NCI-H2227 (cell line): Measurements from ENCODE around the gene TNS2.
"Not testable (repeated sequence)": the region's sequence is repeated elsewhere in the genome, so short reads cannot be mapped to it uniquely, and the experiment has no call there.

Experiments used
- DNase-seq: peaks from one replicate; lab custom pipeline; 2025; ENCODE audit not compliant: unreplicated experiment; lab: John Stamatoyannopoulos, UW

The TNS2 gene

DNA sequence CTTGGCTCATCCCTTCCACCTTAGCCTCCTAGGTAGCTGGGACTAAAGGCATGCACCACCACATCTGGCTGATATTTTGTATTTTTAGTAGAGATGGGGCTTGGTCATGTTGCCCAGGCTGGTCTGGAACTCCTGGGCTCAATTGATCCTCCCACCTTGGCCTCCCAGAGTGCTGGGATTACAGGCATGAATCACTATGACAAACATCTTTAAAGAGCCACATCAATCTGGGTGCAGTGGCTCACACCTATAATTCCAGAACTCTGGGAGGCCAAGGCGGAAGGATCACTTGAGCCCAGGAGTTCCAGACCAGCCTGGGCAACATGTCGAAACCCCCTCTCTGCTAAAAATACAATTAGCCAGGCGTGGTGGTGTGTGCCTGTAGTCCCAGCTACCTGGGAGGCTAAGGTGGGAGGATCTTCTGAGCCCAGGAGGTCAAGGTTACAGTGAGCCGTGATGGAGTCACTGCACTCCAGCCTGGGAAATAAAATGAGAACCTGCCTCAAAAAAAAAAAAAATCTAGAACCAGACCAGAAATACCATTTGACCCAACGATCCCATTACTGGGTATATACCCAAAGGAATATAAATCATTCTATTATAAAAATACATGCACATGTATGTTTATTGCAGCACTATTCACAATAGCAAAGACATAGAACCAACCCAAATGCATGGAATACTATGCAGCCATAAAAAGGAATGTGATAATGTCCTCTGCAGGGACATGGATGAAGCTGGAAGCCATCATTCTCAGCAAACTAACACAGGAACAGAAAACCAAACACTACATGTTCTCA, 45.1 kb downstream of the TNS2 start:
- DNase-seq: not testable (repeated sequence)

DNA sequence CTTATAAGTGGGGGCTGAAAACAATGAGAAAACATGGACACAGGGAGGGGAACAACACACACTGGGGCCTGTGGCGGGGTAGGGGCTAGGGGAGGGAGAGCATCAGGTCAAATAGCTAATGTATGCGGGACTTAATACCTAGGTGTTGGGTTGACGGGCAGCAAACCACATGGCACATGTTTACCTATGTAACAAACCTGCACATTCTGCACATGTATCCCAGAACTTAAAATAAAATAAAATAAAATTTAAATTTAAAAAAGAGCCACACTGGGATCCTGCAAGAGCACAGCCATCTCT, 45.7 kb downstream of the TNS2 start:
- not testable (repeated sequence) for DNase-seq

DNA sequence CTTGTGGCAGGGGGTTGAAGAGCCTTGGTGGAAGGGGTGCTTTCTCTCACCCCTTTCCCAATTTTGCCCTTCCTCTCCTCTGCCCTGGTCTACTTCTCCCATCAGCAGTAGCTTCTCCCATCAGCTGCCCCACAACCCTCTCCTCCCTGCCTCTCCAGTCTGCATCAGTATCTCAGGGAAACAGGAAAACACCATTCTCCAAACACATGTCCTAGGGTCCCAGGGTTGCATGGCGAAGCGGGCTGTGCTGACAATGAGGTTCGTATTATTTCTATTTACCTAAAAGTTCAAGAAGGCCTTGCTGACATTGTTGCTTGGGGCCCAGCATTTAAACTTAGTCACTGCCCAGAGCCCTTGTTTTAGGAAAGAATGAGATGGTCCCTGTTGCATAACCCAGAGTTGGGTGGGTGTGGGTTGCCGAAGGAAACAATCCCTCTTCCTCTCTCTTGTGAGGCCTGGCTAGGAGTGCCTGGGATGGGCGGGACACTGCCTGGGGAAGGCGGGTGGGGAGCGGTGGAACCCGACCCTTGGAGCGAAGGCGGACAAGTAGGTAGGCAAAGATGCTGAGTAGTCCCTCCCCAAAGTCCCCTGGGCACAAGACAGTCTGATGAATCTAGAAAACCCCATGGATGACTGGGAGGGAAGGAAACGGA, 46.4 kb downstream of the TNS2 start:
- peak; percentile 20 for DNase-seq

DNA sequence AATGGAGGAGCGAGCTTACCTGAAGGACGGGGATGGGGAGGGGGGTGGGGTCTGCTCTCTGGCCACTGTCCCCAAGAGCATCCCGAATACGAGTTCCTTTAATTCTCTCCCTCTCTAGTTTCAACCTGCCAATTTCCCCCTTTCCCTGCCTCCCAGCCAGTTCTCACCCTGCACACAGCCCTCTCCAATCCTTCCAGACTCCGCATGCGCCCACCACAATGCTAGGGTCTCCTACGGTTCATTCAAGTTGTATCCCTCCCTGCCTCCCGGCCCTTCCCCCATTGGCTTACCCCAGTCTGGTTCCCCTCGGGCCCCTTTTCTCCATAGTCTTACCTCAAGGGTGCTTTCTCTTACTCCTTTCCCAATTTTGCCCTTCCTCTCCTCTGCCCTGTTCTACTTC, 46.9 kb downstream of the TNS2 start:
- DNase-seq: no peak

DNA sequence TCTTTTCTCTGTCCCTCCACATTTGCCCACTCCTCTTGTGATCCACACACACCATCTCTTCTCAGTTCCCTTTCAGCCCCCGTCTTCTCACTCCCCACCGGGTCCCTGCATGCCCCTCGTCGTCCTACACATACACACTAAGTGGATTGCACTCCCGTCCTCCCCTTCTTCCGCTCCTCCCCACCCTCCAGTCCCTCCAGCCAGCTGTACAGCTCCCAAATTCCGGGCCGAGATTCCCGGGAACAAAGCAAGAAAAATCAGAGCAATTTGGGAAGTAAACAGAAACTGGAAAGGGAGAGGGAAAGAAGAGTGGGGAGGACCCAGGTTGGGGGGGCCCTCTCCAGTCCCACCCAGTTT, 47.3 kb downstream of the TNS2 start:
- DNase-seq: peak; percentile 16

DNA sequence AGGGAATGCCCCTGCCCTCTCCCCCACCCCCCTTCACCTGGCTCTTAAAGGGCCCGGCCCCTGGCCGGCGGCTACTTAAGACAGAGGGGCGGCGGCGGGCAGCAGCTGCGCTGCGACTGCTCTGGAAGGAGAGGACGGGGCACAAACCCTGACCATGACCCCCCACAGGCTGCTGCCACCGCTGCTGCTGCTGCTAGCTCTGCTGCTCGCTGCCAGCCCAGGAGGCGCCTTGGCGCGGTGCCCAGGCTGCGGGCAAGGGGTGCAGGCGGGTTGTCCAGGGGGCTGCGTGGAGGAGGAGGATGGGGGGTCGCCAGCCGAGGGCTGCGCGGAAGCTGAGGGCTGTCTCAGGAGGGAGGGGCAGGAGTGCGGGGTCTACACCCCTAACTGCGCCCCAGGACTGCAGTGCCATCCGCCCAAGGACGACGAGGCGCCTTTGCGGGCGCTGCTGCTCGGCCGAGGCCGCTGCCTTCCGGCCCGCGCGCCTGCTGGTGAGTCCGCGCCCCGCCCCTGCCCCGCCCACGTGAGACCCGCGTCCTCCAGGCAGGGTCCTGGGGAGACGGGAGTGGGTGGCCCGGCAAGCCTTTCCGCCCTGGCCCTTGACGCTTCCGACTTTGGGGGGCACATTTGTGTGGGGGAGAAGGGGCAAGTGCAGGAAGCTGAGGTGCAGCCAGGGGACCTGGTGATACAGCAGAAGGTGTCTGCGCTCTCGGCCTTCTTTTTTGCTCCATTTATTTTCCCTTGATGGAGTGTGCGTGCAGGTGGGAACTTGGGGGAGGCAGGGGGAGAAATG, 47.9 kb downstream of the TNS2 start, which contains the start of gene IGFBP6:
Gene IGFBP6 (plus strand): TSS at position 104 of the 790 bp plus-strand sequence. CDS start 51 bp downstream, at position 155.
- DNase-seq: peak; percentile 56

DNA sequence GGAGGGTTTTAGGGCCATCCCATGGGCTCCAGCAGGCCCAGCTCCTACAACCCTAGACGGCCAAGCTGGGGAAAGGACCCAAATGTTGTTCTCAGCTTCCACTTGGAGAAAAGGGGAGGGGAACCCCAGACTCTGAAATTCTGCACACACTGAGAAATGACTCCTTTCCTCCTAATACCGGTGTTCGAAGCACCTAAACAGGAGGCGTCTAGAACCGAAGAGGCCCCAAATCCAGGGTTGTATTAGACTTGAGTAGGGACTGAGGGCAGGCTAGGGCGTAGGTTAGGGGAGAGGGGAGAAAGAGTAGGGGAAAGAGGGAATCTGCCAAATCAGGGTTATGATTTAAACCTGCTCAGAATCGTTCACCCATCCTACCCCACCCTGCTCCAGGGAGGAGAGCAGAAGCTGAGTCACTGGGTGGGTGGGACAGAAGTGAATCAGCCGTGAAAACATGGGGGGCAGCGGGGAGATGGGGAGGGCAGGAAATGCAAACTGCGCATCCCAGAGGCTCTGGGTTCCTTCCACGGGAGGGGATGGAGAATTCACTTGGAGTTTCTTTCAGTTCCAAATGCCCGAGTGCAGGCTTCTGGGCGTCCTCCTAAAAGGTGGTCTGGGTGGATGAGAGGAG, 48.6 kb downstream of the TNS2 start:
- no peak for DNase-seq

DNA sequence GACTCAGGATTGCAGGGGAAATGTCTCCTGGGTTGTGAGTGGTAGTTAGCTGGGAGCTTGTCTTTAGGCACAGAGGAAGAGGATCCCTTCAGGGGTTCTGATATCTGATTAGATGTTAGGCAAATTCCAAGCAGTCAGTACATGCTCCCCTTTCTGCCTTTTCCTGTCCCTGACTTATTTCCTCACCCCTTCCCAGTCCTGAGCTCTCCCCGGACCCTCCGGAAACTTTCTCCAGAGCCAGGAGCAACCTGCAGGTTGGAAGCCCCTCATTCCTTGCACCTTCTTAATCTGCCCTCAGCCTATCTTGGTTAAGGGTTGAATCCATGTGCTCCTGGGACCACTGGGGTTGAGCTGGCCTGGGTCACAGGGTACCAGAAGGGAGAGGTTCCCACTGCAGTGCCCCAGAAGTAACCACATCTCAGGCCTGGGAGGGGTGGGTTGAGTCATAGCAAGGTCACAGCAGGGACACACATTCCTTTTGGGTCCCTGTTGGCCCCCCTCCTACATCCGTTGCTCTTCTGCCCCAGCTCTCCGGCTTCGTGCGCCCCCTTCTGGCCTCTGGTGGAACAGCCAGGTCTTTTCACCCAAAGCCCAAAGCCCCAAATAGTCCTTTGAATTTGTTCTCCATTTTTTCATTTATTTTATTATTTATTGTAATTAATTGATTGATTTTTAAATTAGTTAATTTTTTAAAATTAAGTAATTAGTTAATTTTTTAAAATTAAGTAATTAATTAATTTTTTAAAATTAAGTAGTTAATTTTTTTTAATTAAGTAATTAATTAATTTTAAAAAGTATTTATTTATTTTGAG, 49.4 kb downstream of the TNS2 start:
- peak; percentile 73 for DNase-seq

DNA sequence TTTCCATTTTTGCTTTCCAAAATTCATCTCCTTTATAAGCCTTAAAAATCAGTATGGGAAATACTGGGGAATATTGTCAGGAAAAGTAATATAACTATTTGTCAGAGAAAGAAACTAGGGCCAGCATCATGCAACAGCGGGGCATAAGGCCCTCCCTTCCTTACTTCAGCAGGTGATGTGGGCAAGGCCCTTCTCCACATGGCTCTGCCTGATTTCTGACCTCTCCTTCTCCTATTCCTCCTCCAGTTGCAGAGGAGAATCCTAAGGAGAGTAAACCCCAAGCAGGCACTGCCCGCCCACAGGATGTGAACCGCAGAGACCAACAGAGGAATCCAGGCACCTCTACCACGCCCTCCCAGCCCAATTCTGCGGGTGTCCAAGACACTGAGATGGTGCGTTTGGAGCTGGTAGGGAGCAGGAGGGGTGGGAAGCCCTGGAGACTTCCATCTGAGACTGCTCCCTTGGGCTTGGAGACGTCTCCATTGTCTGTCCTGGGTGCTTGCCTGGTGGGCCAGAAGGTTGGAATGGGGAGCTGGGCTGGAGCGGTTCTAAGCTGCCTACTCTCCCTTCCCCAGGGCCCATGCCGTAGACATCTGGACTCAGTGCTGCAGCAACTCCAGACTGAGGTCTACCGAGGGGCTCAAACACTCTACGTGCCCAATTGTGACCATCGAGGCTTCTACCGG, 50.7 kb downstream of the TNS2 start:
- no peak for DNase-seq

DNA sequence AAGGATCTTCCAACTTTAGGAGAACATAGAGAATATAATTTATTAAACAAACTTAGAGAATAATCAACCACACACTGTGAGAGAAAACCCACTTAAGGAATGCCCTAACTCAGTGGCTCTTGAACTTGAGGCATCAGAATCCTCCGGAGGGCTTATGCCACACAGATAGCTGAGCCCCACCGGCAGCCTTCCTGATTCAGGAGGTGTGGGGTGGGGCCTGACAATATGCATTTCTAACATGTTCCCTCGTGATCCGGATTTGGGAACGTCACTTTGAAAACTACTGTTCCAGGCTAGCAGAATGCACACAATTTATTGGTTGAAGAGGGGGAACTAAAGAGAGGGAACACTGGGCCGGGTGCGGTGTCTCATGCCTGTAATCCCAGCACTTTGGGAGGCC, 51.4 kb downstream of the TNS2 start:
- no peak for DNase-seq

DNA sequence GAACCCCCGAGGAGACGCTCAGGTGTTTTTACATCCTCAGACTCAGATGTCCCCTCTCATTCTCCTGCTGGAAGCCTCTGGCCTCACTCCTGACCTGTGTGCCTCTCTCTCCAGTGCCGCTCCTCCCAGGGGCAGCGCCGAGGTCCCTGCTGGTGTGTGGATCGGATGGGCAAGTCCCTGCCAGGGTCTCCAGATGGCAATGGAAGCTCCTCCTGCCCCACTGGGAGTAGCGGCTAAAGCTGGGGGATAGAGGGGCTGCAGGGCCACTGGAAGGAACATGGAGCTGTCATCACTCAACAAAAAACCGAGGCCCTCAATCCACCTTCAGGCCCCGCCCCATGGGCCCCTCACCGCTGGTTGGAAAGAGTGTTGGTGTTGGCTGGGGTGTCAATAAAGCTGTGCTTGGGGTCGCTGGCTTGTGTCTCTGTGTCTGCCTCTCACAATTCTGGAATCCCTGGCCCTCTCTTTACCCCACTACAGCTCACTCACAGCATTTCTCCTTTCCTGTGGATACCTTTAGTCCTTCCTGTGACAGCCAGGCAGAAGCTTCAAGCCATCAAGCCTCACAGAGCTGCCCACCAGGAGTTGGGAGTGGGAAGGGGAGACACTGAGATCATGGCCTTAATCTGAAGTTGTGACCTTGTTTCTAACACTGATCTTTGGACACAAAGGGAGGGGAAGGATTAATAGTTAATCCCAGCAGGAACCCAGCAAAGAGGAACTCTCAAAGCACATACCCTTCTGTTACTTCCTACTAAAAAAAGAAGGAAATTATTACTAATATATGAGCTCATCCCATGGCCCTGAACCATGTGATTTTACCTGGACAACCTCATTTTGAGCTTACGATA, 52.3 kb downstream of the TNS2 start:
- DNase-seq: no peak

DNA sequence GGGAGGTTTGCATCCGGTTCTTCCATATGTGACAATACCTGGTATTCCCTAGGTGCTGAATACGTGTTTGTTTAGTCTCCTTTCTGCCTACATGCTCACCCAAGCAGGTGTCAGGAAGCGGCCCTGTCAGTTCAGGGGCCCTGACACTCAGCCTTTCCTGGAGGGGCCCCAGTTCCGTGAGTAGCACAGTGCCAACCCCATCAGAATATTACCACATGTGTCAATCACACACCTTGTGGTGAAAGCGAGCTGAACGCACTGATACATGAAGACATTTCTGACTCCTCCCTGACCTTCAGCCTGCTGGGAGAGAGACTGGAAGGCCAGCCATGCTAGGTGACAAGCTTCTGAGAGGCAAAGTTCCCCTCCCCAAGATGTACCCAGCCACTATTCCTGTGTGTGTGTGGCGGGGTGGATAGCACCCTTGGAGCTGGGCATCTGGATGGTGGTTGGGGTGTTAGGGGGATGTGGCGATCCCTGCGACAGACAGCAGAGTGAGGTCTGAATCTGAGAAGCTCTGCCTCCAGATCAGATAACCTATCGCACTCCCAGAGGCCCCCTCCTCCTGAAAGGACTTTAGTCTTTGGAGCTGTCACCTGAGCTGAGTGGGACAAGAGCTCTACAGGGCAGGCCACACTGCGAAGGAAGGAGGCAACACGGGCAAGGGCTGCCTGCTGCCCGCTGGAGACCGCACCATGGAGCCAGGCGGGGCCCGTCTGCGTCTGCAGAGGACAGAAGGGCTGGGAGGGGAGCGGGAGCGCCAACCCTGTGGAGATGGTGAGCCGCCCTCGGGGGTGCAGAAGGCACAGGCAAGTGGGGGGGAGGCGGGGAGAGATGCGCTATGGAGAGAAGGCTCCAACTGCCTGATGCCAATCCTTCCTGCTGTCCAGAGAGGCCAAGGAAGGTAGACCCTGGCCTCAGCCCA, 53.3 kb downstream of the TNS2 start, which contains the start of gene SOAT2:
Gene SOAT2 (plus strand): TSS at position 604 of the 925 bp plus-strand sequence. CDS start 92 bp downstream, at position 696.
- DNase-seq: no peak

DNA sequence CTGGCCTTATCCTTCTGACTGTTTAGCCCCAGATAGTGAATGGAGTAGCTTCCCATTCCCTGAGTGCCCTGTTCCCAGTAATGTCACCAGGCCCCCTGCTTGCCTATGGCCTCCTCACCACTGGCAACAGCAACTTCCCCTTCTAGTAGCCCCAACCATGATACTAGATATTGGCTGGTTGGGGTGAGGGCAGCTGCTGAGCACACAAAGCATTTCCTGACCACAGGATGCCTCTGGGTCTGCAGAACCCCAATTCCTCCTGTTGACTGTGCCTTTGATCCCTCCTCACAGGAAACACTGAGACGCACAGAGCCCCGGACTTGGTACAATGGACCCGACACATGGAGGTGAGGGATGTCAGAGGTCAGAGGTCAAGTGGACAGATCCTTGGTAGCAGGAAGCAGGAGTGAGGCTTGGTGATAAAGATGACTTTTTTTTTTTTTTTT, 54.0 kb downstream of the TNS2 start:
- no peak for DNase-seq

DNA sequence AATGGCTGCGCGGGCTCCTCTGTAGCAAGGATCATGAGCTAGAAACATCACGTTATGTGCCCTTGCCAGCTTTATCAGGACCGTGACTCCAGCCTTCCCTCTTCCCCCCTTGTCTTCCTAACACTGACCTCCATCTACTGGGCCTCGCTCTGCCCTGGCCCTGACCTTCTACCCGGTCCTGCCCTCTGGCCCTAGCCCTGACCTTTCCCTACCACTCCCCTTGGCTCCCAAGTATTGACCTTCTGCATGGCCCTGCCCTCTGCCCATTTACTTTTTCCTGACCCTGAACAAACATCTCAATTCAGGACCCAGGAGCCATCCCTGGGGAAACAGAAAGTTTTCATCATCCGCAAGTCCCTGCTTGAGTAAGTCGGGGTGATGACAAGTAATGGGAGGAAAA, 55.4 kb downstream of the TNS2 start:
- DNase-seq: no peak

DNA sequence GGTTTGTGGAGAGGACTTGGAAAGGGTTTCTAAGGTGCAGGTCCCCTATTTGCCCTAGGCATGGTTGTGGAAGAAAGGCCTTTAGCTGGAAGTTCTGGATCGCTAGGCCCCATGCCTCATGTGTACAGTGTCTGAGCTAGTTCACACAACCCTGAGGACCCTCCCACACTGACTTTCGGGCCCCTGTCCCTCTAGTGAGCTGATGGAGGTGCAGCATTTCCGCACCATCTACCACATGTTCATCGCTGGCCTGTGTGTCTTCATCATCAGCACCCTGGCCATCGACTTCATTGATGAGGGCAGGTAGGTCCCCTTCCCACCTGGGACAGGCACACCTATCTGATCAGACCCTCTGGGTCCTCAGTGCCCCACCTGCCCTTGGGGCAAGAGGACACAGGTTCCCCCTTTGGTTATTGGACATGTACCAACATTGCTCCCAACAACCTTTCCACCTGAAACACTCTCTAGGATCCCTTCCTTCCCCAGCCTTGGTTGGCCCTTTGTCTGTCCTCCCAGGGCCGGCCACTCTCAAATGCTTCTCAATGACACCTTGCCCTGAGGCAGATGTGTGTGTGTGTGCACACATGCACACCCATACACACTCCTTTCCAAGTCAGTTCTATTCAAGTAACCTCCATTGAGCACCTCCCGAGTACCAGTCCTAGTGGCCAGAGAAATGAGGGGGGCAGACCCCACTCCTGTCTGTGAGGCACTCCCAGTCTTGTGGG, 56.0 kb downstream of the TNS2 start:
- no peak for DNase-seq

DNA sequence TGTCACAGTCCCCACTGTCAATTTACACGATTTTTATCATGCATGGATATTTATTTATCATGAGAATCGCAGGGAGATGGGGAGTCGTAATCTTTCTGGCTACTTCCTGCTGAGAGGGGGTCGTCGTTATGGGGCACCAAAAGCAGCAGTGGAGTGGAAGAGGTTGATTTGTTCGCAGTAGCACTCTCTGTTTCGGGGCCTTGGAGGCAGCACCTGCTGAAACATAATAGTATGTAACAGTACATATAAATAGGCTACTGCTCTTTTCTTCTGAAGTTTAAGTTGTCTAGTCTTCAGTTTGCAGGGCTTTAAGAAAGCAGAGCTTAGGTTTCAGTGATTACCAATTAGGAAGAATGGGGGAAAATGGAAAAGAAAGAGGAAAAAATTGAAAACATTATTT, 57.3 kb downstream of the TNS2 start:
- DNase-seq: no peak

DNA sequence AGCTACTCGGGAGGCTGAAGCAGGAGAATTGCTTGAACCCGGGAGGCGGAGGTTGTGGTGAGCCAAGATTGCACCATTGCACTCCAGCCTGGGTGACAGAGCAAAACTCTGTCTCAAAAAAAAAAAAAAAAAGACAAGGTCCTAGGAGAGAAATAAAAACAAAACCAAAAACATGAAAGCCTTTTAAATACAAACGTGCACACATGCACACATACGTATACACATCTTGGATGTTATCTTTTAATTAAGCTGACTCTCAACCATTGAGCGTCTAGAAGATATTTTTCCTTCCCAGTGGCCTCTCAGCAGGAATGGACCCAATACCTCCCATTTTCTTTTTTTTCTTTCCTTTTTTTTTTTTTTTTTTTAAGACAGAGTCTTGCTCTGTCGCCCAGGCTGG, 62.6 kb downstream of the TNS2 start:
- DNase-seq: not testable (repeated sequence)
